GM12878 (cell line): ENCODE results near the gene PDS5A. TPM values are rescaled to one million over a fixed set of nuclear protein-coding genes. Genes with fewer than 3 reads are reported as not detected.

Source experiments
- ATAC-seq: fragments of 200-7000 bp; cut with Tn5 transposase; 3 replicates; pipeline ENCODE4 v1.9.1; 2020; ENCODE audit warnings: mild to moderate bottlenecking, moderate library complexity
- BruUV-seq: library from RNA; stranded (reverse); fragments of 400-500 nt; replicated peaks from 2 replicates; lab custom pipeline; 2021; lab: Mats Ljungman, UMichigan
- CTCF ChIA-PET: fragments of 300-600 bp; sonication (Branson Sonifier 250); formaldehyde crosslinking; extraction: SDS; loops from one replicate; lab custom pipeline; 2021; ENCODE audit warnings: inconsistent platforms; lab: Yijun Ruan, JAX
- POLR2A ChIA-PET: fragments of 350-600 bp; formaldehyde crosslinking; extraction: SDS; loops from one replicate; lab custom pipeline; 2021; ENCODE audit warnings: inconsistent platforms; lab: Charles Lee
- RAD21 ChIA-PET: fragments of 300-600 bp; sonication (Branson Sonifier 250); formaldehyde crosslinking; loops from one replicate; lab custom pipeline; 2023; ENCODE audit warnings: antibody characterized with exemption; ENCODE audit not compliant: unreplicated experiment; lab: Charles Lee
- SMC1A ChIA-PET: fragments of 300-600 bp; sonication (Branson Sonifier 250); formaldehyde crosslinking; loops from one replicate; lab custom pipeline; 2023; ENCODE audit not compliant: unreplicated experiment, uncharacterized antibody; lab: Charles Lee
- DNase-seq: peaks from one replicate; pipeline ENCODE4 v3.0.0-alpha.2; 2011; ENCODE audit warnings: low read depth, low spot score
- FAIRE-seq: peaks from 3 replicates; lab custom pipeline; 2011; peaks lifted over from hg19 to GRCh38; lab: Jason Lieb, UNC
- H2AFZ ChIP-seq: 2 replicates; pipeline ENCODE4 v1.6.0; 2011; ENCODE audit warnings: low read depth, low read length, control low read depth; ENCODE audit not compliant: control insufficient read depth
- H3K27ac ChIP-seq: 2 replicates; pipeline ENCODE4 v1.5.1; 2011; ENCODE audit warnings: control low read depth; ENCODE audit not compliant: control insufficient read depth, insufficient read depth
- H3K27me3 ChIP-seq, 2 experiments: replicated peaks in 1 of 2; 2 replicates each; pipeline versions ENCODE4 v1.6.0 to v1.6.1; 2011; ENCODE audit warnings: low read length in 1 of 2; ENCODE audit not compliant: control insufficient read depth in 2 of 2, insufficient read depth in 2 of 2
- H3K36me3 ChIP-seq, 2 experiments: 2 replicates each; pipeline ENCODE4 v1.5.1; 2011; ENCODE audit warnings: low read length in 1 of 2; ENCODE audit not compliant: control insufficient read depth in 2 of 2, insufficient read depth in 2 of 2
- H3K4me1 ChIP-seq: 2 replicates; pipeline ENCODE4 v1.6.1; 2011; ENCODE audit warnings: mild to moderate bottlenecking, low read length, moderate library complexity, mixed read lengths; ENCODE audit not compliant: control insufficient read depth, insufficient read depth
- H3K4me2 ChIP-seq: 2 replicates; pipeline ENCODE4 v1.6.0; 2011; ENCODE audit warnings: control low read depth; ENCODE audit not compliant: control insufficient read depth, insufficient read depth
- H3K4me3 ChIP-seq: fragments of 200-600 bp; sonication (generic); 2 replicates; pipeline ENCODE4 v1.5.1; 2016
- H3K79me2 ChIP-seq: 2 replicates; pipeline ENCODE4 v1.6.0; 2011; ENCODE audit warnings: low read length; ENCODE audit not compliant: control insufficient read depth, insufficient read depth
- H3K9ac ChIP-seq: 2 replicates; pipeline ENCODE4 v1.8.0; 2011; ENCODE audit warnings: low read length, control low read depth, mixed read lengths; ENCODE audit not compliant: control insufficient read depth, insufficient read depth
- H3K9me3 ChIP-seq: replicated peaks from 3 replicates; pipeline ENCODE4 v1.5.1; 2011; ENCODE audit warnings: mild to moderate bottlenecking, low read length; ENCODE audit not compliant: control insufficient read depth, insufficient read depth
- H4K20me1 ChIP-seq: 2 replicates; pipeline ENCODE4 v1.6.0; 2011; ENCODE audit not compliant: control insufficient read depth, insufficient read depth
- BCL3 ChIP-seq: IDR thresholded peaks from 2 replicates; pipeline ENCODE4 v1.6.1; 2011; ENCODE audit warnings: borderline replicate concordance, low read depth, mild to moderate bottlenecking, moderate library complexity, low read length; ENCODE audit not compliant: insufficient read depth, poor library complexity, severe bottlenecking
- BCLAF1 ChIP-seq: fragments of 450-650 bp; IDR thresholded peaks from 2 replicates; pipeline ENCODE4 v1.6.1; 2017; ENCODE audit warnings: antibody characterized with exemption, mild to moderate bottlenecking, moderate library complexity
- HDGF ChIP-seq: fragments of 450-650 bp; IDR thresholded peaks from 2 replicates; pipeline ENCODE4 v1.6.1; 2016; ENCODE audit warnings: antibody characterized with exemption
- IRF3 ChIP-seq: fragments of 450-650 bp; IDR thresholded peaks from 2 replicates; pipeline ENCODE4 v1.6.1; 2014; ENCODE audit warnings: mild to moderate bottlenecking
- NFXL1 ChIP-seq: fragments of 450-650 bp; IDR thresholded peaks from 2 replicates; pipeline ENCODE4 v1.6.1; 2017; ENCODE audit warnings: antibody characterized with exemption, mild to moderate bottlenecking, borderline replicate concordance
- NR2C2 ChIP-seq: IDR thresholded peaks from 2 replicates; pipeline ENCODE4 v1.6.1; 2011; ENCODE audit warnings: borderline replicate concordance, low read depth; ENCODE audit not compliant: control insufficient read depth, insufficient read length
- POLR2AphosphoS2 ChIP-seq: IDR thresholded peaks from 2 replicates; pipeline ENCODE4 v1.6.1; 2011; ENCODE audit warnings: low read depth, mild to moderate bottlenecking, low read length, improper control_type of control experiment, moderate library complexity
- SUPT20H ChIP-seq: IDR thresholded peaks from 2 replicates; pipeline ENCODE4 v1.6.1; 2011; ENCODE audit warnings: low read depth, mild to moderate bottlenecking, low read length, moderate library complexity, borderline replicate concordance; ENCODE audit not compliant: control insufficient read depth
- SUZ12 ChIP-seq: fragments of 200-600 bp; sonication (generic); IDR thresholded peaks from one replicate; pipeline ENCODE4 v1.6.1; 2018; ENCODE audit warnings: antibody characterized with exemption, mild to moderate bottlenecking; ENCODE audit not compliant: unreplicated experiment
- USF1 ChIP-seq: IDR thresholded peaks from 2 replicates; pipeline ENCODE4 v1.6.1; 2011; ENCODE audit warnings: borderline replicate concordance, low read depth, mild to moderate bottlenecking, moderate library complexity, mixed read lengths, low read length; ENCODE audit not compliant: insufficient read depth; ENCODE audit errors: extremely low read length
- YBX1 ChIP-seq: fragments of 450-650 bp; IDR thresholded peaks from 2 replicates; pipeline ENCODE4 v1.6.1; 2016; ENCODE audit warnings: antibody characterized with exemption
- ZBTB4 ChIP-seq: fragments of 450-650 bp; formaldehyde crosslinking; IDR thresholded peaks from 2 replicates; pipeline ENCODE4 v1.4.0; 2022; ENCODE audit warnings: mild to moderate bottlenecking, moderate library complexity
- WGBS: methylation state at CpG from one replicate; pipeline ENCODE4 v1.1.6; 2016; ENCODE audit warnings: low lambda C conversion rate; ENCODE audit not compliant: insufficient replicate concordance, insufficient coverage; ENCODE audit errors: missing lambda C conversion rate; 5-methylcytosine and 5-hydroxymethylcytosine counted together
- in situ Hi-C: fragments of 300-500 bp; cut with MboI; formaldehyde crosslinking; loops from 9 replicates; pipeline ENCODE4 v1.14.3; 2018; ENCODE audit warnings: mixed read lengths
- intact Hi-C: fragments of 100-400 bp; cut with micrococcal nuclease; formaldehyde crosslinking; loops from one replicate; pipeline ENCODE4 v1.14.2; 2022; ENCODE audit not compliant: unreplicated experiment
- polyA plus RNA-seq, 11 experiments: library from polyadenylated mRNA; depleted of rRNA in 4 of 11; unstranded in 6 of 11; stranded (reverse) in 5 of 11; fragments of >200 nt; fragmentation: Nextera tagmentation in 4 of 11; fragmentation: Illumina TruSeq in 1 of 11; extraction: Ambion mirVana in 4 of 11; extraction: Trizol in 1 of 11; gene quantifications; 1 replicate in 1 of 11; 2 replicates in 10 of 11; pipeline versions ENCODE4 v1.2.1 to v1.2.3, GENCODE V29; 2011 to 2016; ENCODE audit warnings: inconsistent platforms in 2 of 11, missing spikeins in 2 of 11, low read depth in 1 of 11
- total RNA-seq, 4 experiments: library from RNA; depleted of rRNA in 3 of 4; stranded (reverse); fragments of >200 nt in 3 of 4; fragmentation: Illumina TruSeq in 1 of 4; extraction: Trizol in 1 of 4; gene quantifications; 2 replicates each; pipeline versions ENCODE4 v1.2.1 to v1.2.3, GENCODE V29; 2013 to 2021

The PDS5A gene
- total and polyA plus RNA-seq, 10 of the 15 experiments (the other 5 are each of a cell fraction or from before 2014, with no cell fraction given): 13.7 to 69.7 (median 52.3) TPM

GRCh38 chr4:39928538-39928937 lies 49.2 kb downstream of the PDS5A start (continued):
- no peak for TF ChIP-seq ZBTB4 (CRISPR knock-in tag)
- TF ChIP-seq NFXL1: no peak
- no peak for TF ChIP-seq IRF3
- TF ChIP-seq POLR2AphosphoS2: no peak

GRCh38 chr4:39924014-39924413 lies 53.7 kb downstream of the PDS5A start:
- Histone ChIP-seq H3K4me1 (no peaks in the 10 kb centered on the region), H3K36me3 (peaks cover 2 to 21% of the 10 kb centered on the region in 2 experiments; a peak in 3 of 4 replicates), H3K9ac (no peak overlapping the region), H2AFZ (no peak overlapping the region), H4K20me1 (no peaks in the 10 kb centered on the region), H3K4me3 (no peak overlapping the region), H3K9me3 (no peaks in the 10 kb centered on the region), H3K27ac (no peak overlapping the region), H3K79me2 (peaks cover 5% of the 10 kb centered on the region), H3K4me2 (no peak overlapping the region), H3K27me3 (no peaks in the 10 kb centered on the region)
- in situ Hi-C loops: no loop called here
- no peak for ATAC-seq
- FAIRE-seq: no peak
- POLR2A ChIA-PET: interaction anchor here (0.5 kb wide), 2 partner anchors 180 to 235 kb away, joined by 3 read pairs; no protein-coding TSS in a partner anchor
- DNase-seq: no peak
- intact Hi-C loops: no loop called here
- 70% methylated on average over 2 of the region's 2 CpGs for WGBS
- RAD21 ChIA-PET: no interaction called here
- CTCF ChIA-PET: interaction anchor here (0.6 kb wide), 1 partner anchor 11 kb away, joined by 5 read pairs; no protein-coding TSS in a partner anchor
- SMC1A ChIA-PET: interaction anchor here (0.7 to 1.7 kb wide), 6 partner anchors 10 to 455 kb away, joined by 3 to 5 read pairs (median 3); no protein-coding TSS in a partner anchor
- no TSS peak for BruUV-seq
- TF ChIP-seq SUZ12 (no peak), SUPT20H (no peak), BCL3 (no peak), BCLAF1 (no peak), NR2C2 (no peak), YBX1 (no peak), HDGF (no peak), NFXL1 (no peak), USF1 (no peak)
